Inferior parietal cortex (tissue), 1 donor: ENCODE data around the gene LRP8.

Source experiments
- DNase-seq: peaks from one replicate; pipeline ENCODE4 v3.0.0-alpha.2; 2016; ENCODE audit errors: extremely low spot score

LRP8 gene

DNA sequence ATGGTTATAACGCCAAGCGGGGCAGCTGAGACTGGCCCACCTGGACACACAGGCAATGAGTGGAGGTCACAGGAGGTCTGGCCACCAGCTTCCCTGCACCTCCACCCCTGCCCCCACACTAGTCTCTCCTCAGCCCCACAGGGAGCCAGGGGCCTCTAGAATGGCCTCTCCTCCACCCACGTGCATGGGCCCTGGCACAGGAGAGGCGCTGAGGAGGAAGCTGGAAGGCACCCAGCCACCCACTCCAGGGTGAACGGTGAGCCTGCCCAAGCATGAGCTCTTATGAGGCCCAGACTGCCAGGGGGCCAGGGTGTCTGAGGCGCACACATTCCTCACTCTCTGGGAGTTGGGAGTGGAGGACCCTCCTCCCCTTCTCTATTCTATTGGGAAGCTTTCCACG, 22.2 kb downstream of the LRP8 start:
- DNase-seq = no peak

DNA sequence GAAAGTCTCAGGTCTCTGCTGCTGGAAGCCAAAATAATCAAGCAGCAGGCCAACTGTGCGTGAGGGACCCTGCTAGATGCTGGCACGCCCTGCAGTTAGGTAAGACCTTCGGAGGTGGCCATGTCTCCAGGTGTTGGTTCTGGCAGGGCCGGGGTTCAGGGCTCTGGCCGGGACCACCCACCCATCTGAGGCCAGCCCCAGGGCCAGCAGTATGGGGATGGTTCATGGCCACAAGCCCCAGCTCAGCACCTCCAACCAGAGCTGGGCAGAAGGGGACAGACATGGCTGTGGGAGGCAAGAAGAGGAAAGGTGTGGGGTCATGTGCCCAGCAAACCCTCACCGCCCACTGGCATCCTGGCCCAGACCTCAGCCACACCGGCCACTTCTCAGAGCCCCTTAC, 23.3 kb downstream of the LRP8 start:
- no peak for DNase-seq

DNA sequence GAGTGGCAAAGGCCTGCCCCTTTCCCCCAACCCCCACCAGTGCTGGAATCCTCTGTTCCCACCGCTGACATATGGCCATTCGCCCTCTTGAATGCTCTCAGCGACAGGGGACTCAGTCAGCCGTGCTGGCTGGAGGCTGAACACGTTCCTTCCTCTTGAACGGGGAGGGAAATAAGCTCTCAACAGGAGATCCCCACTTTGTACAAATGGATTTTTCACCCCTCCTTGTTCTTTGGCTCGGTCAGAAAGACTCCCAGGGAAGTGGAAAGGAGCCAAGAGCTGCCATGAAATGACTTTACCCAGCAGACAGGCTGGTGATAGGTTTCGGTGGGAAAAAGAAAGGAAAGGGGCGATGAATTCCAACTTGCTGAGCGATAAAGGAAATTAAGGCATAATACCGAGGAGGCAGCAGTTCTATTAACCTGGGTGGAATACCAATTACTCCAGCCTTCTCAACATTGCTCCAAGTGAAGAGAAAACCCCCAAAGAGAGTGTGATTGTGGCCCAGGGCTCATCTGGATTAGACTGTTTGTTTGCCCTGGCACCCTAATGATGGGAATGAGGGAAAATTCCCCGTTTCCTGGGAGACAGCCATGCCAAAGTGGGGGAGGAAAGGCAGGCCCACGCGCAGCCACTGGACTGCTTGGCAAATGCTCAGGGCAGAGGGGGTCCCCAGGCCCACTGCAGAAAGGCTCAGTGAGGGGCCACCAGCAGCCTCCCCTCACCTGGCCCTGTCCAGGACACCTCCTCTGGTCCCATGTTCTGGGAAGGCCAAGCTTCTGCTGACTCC, 23.9 kb downstream of the LRP8 start:
- no peak for DNase-seq

DNA sequence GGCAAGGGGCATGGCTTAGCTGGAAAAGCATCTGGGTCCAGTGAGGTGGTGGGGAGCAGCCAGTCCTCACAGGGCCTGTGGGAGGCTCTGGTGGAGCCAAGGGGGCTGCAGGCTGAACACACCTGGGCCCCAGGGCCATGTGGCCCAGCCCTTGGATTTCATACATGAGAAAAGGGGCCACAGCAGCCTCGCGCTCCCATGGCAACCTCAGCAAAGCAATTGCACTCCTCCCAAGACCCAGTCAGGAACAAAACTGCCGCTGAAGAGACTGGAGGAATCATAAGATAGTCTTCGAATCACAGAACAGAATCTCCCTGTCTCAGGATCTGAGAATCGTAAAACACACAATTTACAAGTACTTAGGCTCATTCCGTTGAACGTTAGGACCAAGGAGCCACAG, 24.6 kb downstream of the LRP8 start:
- no peak for DNase-seq

DNA sequence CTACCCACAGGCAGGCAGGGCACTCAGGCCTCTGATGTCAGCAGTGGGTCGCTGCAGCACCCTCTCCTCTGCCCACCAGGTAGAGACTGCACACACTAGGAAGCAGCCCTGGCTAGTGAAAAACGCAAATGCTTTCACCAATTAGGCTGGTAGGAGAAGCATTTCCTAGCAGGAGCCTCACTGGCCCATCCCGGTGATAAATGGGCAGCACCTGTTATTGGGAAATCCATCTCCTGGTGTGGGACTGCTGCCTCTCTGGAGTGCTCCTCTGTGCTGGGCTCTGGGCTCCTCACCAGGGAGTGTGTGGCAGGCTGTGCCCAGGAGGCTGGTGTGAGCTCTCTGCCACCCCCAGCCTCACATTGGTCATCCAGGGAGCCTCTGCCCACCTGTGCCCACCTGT, 28.6 kb downstream of the LRP8 start:
- no peak for DNase-seq

DNA sequence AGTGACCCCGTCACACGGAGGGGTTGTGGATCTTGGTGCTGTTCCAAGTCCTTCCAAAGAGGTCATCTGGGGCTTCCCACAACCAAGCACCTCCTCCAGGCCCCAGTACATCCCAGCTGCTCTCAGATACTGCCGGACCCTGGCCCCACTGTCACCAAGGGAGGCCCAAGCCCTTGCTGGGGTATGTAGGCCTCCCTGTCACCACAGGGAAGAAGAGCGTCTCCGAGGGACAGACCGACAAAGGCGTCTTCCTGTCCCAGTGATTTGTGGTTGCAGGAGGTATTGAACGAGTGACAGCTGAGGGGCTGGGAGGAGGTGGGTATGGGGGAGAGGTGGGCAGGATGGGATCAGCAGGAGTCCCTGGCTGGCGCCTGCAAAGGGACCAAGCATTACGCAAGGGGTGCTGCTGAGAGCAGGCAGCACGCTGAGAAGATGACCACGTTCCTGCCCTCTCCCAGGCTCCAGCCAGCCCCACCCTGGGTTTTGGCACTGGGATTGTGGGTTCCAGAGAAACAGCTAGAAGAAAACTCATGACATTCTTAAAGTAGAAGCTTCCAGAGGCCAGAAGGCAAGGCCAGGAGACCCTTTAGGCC, 29.7 kb downstream of the LRP8 start:
- DNase-seq = no peak

DNA sequence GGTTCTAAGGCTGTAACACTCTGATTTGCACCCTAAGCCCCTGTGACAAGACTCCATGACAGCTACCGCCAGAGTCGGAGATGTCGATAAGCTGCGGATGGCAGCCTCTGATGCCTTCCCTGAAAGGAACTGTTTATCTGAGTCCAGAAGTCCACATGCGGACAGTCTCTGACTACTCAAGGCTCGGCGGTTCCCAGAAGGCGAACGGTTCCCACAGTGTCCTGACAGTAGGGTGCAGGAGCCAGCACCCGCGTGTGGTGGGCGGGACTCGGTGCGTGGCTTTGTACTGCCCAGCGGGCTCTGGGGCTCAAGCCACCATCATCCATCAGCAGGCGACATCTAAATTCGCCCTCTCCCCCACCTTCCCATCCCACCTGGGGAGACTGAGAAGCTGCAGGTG, 30.7 kb downstream of the LRP8 start:
- no peak for DNase-seq

DNA sequence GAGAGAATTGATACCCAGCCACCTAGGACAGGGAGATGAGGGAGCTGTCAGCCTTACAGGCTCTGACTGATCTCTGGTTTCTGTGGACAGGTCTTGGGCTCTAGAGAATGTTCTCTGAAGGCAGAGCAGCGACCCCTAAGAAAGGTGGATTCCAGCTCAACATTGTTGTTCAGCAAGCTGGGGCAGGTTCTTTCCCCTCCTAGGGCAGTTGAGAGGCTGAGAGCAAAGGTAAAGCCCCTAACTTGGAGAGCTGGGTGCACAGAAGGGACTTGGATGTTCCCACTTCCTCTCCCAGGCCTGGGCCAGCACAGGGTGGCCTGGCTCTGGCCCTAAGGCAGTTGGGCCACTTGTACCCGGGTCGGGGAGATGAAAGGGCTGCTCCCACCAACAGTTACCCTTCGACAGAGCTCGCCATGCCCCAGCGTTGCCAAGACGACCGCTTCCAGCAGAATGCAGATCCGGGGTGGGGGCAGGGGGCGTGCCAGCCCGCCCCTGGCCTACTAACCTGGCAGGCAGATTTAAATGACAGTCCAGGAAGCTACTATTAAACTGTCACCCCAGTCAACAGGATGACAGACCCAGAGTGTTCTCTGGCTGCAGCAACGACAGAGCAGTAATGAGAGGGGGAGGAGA, 31.6 kb downstream of the LRP8 start:
- DNase-seq = no peak

DNA sequence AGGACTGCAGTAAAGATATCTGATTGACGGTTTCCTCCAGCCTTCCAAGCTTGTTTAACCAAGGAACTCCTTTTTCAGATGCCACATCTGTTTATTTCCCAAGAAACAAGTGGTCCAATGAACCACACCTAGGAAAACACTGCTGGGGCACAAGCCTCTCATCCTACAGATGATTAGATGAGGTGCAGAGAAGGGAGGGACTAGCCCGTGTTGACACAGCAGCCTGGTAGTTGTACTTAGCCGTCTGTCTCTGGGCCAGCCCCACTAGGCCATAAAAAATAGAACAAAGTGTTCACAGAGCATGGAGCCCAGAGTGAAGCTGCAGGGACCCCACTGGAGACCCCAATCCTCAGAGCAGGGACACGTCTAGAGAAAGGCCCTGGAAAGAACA, 32.1 kb downstream of the LRP8 start:
- DNase-seq = no peak

DNA sequence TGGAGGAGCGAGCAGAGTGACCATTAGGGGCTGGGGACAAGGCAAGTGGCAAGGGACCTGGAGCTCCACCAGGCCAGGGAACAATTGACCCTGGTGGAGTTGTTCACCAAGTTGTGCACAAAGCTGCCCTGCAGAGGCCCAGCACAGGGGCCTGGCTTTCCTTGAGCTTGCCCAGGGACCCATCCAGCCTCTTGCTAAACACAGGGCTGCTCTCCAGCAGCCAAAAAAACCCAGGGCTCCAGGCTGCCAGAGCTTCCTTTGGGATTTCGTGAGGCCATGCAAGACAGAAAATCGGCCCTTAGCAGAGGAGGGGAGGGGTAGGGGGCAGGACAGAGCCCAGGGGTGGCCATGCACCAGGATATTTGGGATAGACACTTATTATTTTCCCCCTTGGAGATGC, 32.6 kb downstream of the LRP8 start:
- no peak for DNase-seq

DNA sequence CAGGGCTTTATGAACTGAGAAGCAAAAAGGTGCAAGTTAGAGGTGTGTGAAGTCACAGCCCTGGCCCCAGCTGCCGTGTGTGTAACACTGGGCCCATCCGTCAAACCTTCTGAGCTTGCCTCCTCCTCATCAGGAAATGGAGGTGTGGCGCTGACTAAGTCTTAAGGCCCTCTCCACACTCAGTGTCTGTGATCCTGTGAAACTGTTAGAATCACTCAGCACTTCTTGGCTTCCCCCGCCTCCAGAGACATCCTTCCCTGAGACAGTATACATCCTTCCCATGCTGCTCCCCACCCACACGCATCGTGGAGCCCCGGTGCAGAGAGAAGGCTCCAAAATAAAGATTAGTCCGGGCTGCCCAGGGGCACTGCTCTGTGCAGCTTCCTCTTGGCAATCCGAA, 33.3 kb downstream of the LRP8 start:
- DNase-seq = peak; percentile 17

DNA sequence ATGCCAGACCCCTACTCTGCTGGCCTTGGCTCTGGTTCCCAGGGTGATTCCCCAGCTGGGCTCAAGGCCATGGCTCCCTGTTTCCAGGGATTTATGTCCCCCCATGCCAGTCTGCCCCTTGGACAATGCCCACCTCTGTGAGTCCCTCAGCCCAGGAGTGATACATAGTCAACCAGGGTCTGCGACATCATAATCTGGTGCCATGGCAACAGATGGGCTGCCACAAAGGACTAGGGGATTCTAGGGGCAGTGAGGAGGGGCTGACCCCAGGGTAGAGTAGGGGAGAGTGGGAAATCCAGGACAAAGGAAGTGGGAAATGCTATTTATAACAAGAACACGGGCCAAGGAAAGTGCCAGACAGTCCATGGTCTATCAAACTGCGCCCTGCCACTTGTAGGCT, 33.8 kb downstream of the LRP8 start:
- DNase-seq = no peak

DNA sequence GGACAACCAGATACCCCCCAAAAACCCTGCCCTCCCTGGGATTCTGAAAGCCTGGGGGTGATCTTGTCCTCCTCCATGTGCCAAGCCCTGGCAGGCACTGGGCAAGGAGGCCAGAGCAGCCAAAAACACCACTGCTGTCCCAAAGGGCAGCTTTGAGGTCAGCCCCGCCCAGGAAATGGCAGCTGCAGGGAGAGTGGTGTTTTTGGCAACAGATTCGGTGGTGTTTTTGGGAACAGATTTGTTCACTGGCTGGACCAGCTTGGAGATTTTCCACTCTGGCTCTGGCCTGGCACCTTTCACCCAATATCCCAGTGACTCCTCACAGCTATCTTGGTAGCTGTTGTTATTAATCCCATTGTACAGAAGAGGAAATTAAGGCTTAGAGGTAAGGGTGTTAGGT, 34.7 kb downstream of the LRP8 start:
- no peak for DNase-seq

DNA sequence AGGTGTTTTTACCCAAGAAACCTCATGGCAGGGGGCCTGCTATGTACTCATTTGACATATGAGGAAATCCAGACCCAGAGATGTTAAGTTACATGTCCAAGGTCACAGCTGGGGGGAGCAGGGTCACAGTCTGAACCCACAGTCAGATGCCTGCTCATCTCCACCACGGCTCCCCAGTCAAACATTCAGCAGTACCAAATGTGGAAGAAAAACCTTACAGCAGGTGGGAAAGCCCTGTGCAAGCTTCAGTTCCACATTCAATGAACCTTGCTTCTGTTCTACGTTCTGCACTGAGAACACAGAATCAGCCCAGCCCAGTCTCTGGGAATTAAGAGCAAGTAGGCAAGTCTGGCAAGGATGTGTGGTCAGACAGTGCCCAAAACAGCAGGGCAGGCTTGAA, 35.2 kb downstream of the LRP8 start:
- DNase-seq = no peak

DNA sequence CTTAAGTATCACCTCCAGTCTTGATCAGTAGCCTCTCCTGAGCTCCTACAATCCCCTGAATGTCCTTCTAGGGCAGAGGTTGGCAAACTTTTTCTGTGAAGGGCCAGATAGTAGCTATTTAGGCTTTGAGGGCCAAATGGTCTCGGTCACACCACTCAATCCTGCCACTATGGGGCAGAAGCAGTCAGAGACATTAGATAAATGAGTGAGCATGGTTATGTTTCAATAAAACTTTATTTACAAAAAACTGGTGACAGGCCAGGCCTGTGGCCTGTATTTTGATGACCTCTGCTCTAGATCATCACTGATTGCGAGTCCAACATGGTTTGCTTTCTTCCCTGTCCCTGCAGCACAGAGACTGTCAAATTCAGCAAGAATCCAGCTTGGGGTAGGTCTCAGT, 36.3 kb downstream of the LRP8 start:
- no peak for DNase-seq

DNA sequence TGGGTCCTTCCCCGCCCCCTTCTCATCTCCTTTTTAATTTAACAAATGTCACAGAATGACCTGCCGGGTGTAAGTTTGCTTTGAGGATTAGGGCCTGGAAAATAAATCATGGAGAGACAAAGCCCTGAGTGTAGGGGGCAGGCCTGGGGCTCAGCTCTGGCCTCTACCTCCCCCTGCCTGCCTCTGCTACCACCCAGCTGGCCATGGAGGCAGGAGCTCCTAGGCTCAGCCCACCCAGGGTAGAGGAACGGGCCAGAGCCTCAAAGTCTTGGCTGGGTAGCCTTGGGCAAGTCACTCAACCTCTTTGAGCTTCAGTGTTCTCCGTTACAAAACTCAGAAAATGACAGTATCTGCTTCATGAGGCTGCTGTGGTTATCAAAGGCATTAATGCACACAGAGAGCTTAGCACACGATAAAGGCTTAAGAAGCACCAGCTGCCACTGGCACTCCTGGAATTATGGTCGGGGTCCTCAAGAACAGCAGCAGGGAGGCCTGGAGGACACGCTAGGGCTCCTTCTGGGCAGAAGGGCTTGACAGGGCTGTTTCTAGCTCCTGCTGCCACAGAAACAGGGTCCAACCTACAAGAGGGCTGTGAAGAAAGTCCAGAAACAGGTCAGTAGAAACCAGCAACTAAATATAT, 39.0 kb downstream of the LRP8 start:
- no peak for DNase-seq

DNA sequence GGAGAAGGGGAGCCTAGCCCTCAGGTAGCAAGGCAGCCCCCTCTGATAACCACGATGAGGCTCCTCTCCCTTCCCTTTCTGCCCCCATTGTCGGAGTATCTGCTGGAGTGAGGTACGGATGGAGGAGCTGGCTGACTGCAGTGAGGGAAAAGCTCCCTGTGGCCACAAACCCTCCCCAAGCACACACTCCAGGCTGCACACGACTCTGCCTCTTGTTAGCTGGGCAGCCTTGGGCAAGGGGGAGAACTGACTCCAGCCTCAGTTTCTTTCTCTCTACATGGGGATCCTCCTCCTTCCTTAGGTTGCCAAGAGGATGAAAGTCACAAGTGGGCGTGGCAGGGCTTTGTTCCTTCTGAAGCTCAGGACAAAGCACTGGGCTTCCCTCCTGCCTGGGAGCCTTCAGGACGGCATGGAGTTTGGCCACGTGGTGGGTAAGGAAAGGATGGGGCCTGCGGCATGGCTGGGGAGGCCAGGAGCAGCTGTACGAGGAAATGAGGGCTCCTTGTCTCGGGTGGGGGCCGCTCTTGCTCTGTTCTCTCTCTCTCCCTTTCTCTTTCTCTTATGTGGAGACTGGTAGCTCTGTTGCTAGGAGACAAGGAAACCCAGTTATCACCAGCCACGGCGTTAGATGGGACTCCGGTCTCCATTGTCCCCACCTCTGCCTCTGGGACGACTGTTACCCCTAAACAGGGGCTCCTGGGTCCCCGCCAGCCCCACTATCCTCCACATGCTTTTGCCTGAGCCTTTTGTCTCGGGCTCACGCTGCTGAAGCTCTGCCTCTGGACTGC, 39.7 kb downstream of the LRP8 start:
- no peak for DNase-seq

DNA sequence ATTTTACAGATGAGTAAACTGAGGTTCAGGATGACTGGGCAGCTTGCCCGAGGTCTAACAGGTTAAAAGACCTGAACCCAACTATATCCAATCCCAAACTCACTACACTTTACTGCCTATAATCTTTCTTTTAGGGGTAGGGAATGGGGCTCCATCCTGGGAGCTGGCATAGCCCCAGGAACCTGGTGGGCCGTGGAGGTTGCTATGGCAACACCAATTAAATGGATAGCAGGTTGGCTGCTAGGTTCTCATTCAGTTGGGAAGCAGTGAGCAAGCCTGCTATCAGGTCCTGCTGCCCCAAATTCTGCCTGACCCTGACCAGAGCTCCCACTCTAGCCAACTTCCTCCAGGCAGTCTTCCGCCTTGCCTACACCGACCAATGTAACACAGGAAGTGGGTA, 40.9 kb downstream of the LRP8 start:
- DNase-seq = no peak

DNA sequence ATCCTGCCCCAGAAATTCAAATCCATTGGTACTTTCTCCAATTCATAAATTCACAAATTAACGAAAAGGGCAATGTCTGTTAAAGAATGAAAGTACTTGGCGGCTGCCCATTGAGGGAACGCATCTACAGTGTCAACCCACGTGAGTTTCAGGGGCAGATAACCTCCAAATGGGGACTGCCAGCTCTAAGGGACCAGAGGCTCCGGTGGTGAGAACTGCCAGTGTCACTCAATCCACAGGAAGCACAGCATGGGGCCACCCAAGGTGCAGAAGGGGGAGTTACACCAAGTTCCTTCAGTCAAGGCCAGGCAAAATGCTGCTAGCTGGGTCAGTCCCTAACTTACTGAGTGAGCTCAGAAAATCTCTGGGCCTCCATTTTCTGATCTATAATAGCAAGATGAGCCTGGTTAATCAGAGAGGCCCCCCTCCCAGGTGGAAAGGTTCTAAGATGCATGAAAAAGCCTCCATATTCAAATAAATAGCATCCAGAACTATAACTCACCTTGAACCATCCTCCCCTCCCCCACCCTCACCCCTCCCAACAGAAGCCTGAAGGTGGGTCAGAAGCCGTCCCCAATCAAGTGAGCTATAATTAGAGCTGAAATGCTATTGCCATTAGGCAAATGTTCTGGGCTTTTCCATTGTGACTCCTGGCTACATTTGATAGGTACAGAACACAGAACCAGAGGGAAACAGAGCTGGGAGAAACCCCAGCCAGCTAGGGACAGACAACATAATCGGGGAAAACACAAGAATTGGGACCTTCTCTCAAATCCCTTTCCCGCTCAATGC, 41.7 kb downstream of the LRP8 start:
- DNase-seq = no peak

DNA sequence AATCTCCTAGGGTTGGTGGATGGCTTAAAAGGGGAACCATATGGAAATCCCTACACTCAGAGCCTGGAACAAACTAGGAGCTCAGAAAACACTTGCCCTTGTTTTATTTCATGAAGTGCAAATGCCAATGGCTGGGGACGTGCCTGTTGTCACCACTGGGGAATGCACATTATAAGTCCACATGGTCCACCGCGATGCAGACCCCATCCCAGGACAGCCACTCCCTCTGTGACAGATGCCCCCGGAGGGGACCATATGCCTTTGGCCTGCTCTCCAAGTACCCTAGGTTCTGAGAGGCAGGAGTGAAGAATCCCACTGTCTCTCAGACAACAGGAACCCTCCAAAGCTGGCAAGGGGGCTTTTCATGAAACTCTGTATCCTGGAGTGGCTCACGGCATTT, 42.3 kb downstream of the LRP8 start:
- no peak for DNase-seq
